Astrocyte of the spinal cord (primary cell): ENCODE measurements around the gene KPNA3.
"Not testable (repeated sequence)": the region's sequence is repeated elsewhere in the genome, so short reads cannot be mapped to it uniquely, and the experiment has no call there.

Source experiments
- DNase-seq: peaks from one replicate; pipeline ENCODE4 v3.0.0; 2011; ENCODE audit warnings: low read depth, low spot score
- H3K4me3 ChIP-seq: 2 replicates; pipeline ENCODE4 v1.5.1; 2011; ENCODE audit warnings: low read depth, mild to moderate bottlenecking, low read length, moderate library complexity
- CTCF ChIP-seq: IDR thresholded peaks from 2 replicates; pipeline ENCODE4 v1.5.1; 2012; ENCODE audit warnings: low read depth, mild to moderate bottlenecking, low read length, inconsistent platforms
- in situ Hi-C: cut with HindIII; loops from 2 replicates; pipeline ENCODE4 v1.10.0; 2017; ENCODE audit warnings: low sequenced_read_pairs

The KPNA3 gene

GRCh38 chr13:49821216-49822009 is 28.9 kb upstream of the KPNA3 start:
- in situ Hi-C loops, result no loop called here
- no peak overlapping the region for H3K4me3 ChIP-seq
- DNase-seq, result no peak
- TF ChIP-seq CTCF, result no peak

- no peak for DNase-seq
- TF ChIP-seq CTCF, result no peak
- H3K4me3 ChIP-seq, result no peak overlapping the region
- in situ Hi-C loops, result no loop called here
Measured at GRCh38 chr13:49820591-49821215, 28.2 kb upstream of the KPNA3 start.

- in situ Hi-C loops, DNase-seq: not testable (repeated sequence)
Measured at GRCh38 chr13:49816047-49816446, 23.6 kb upstream of the KPNA3 start.

GRCh38 chr13:49814551-49815270 is 22.2 kb upstream of the KPNA3 start:
- TF ChIP-seq CTCF, result no peak
- no peak for DNase-seq
- H3K4me3 ChIP-seq, result no peak overlapping the region
- in situ Hi-C loops, result no loop called here

More at GRCh38 chr13:49816047-49816446, 23.6 kb upstream of the KPNA3 start:
- H3K4me3 ChIP-seq, result not testable (repeated sequence)

- no peak for DNase-seq
- H3K4me3 ChIP-seq, result no peak overlapping the region
- in situ Hi-C loops, result no loop called here
- TF ChIP-seq CTCF, result no peak
Measured at GRCh38 chr13:49812812-49813211, 20.3 kb upstream of the KPNA3 start.

GRCh38 chr13:49811527-49811908 is 19.0 kb upstream of the KPNA3 start:
- no peak overlapping the region for H3K4me3 ChIP-seq
- TF ChIP-seq CTCF, result no peak
- DNase-seq, result no peak
- in situ Hi-C loops, result no loop called here
